ENCODE results near the gene NKAPD1. TPM values are rescaled to one million over a fixed set of nuclear protein-coding genes. Genes with fewer than 3 reads are reported as not detected.

NKAPD1 gene
- total and polyA plus RNA-seq, 2 donors, result 23.3 to 27.0 TPM

DNA sequence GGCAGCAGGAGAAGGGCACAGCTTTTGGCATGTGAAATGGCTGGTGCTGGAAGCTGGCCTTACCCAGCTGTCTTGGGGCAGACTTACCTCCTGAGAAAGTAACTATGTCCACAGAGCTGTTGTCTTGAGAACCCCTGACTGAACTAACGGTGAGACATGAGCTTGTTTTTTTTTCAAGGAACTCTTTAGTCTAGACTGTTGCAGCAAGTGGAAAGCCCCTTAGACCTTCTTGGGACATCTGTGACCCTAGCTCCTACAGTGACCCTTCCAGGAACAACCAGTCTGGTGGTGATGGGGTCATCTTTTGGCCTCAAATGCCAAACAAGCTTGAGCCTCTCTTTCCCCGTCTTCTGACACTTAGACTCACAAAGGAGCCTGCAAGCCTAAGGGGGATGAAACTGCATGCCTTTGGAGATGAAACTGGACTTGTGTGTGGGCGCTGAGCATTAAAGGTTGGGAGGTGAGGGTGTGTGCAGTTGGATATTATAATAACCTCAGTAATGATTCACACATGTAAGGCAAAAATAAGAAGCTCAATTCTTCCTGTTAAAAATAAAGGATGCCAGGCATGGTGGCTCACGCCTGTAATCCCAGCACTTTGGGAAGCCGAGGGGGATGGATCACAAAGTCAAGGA lies 48.0 kb downstream of the NKAPD1 start:
- H3K4me1 ChIP-seq (ENCODE audit: control insufficient read depth in 2 of 2, insufficient read depth in 2 of 2, low read length in 2 of 2), result no peaks in the 10 kb centered on the region
- H3K9me3 ChIP-seq (ENCODE audit: control insufficient read depth in 2 of 2, insufficient read depth in 1 of 2, low read length in 1 of 2), result no peaks in the 10 kb centered on the region
- WGBS, result 96% methylated on average over 5 of the region's 5 CpGs
- DNase-seq (ENCODE audit: low read depth in 6 of 9, low spot score in 9 of 9), result no peak
- H3K36me3 ChIP-seq (ENCODE audit: control insufficient read depth in 2 of 2, insufficient read depth in 2 of 2, low read length in 1 of 2), result peaks cover 0 to 5% of the 10 kb centered on the region in 2 donors
- H3K4me3 ChIP-seq (ENCODE audit: low read length in 2 of 2), result no peak overlapping the region
- no peak overlapping the region for H3K27ac ChIP-seq (ENCODE audit: low read depth in 1 of 2, low read length in 1 of 2)
- H3K27me3 ChIP-seq (ENCODE audit: control insufficient read depth in 2 of 2, insufficient read depth in 1 of 2, low read length in 1 of 2), result no peaks in the 10 kb centered on the region

DNA sequence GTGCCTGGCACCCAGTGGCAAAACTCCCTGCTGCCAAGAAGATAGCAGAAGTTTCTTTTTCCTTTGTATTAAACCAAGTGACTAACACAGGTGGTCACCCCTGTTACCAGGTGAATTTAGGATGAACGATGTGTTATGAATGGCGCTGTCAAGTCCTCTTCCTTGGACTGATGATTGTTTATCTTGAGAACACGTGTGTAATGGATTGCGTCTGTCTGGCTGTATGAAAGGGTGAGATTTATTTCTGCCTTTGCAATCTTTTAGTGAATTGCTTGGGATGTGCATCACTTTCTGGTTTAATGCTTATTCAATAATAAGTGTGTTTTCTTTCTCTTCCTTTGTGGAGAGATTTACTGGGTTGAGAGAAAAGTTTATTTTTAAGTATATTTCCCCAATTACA lies 49.0 kb downstream of the NKAPD1 start:
- 92% methylated on average over 4 of the region's 4 CpGs for WGBS
- Histone ChIP-seq H3K9me3 (ENCODE audit: control insufficient read depth in 2 of 2, insufficient read depth in 1 of 2, low read length in 1 of 2) (no peaks in the 10 kb centered on the region), H3K4me3 (ENCODE audit: low read length in 2 of 2) (no peak overlapping the region), H3K36me3 (ENCODE audit: control insufficient read depth in 2 of 2, insufficient read depth in 2 of 2, low read length in 1 of 2) (peaks cover 0 to 5% of the 10 kb centered on the region in 2 donors), H3K27me3 (ENCODE audit: control insufficient read depth in 2 of 2, insufficient read depth in 1 of 2, low read length in 1 of 2) (no peaks in the 10 kb centered on the region), H3K27ac (ENCODE audit: low read depth in 1 of 2, low read length in 1 of 2) (no peak overlapping the region), H3K4me1 (ENCODE audit: control insufficient read depth in 2 of 2, insufficient read depth in 2 of 2, low read length in 2 of 2) (no peaks in the 10 kb centered on the region)
- no peak for DNase-seq (ENCODE audit: low read depth in 6 of 9, low spot score in 9 of 9)

DNA sequence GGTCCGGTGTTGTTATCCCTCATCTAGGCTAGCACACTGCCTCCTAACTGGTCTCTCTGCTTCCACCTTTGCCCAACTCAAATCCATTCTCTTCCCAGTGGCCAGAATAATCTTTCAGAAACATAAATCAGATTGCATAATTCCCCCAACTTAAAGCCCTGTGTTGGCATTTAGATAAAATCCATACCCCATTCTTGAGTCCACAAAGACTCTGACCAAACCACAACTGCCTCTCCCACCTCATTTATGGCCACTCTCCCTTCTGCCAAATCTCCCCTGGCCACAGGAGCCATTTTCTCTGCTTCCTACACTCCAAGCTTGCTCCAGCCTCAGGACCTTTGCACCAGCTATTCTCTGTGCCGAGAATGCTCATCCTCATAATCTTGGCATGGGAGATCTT lies 53.0 kb downstream of the NKAPD1 start:
- H3K36me3 ChIP-seq (ENCODE audit: control insufficient read depth in 2 of 2, insufficient read depth in 2 of 2, low read length in 1 of 2), result no peaks in the 10 kb centered on the region
- no peaks in the 10 kb centered on the region for H3K4me1 ChIP-seq (ENCODE audit: control insufficient read depth in 2 of 2, insufficient read depth in 2 of 2, low read length in 2 of 2)
- WGBS, result 98% methylated on average over 2 of the region's 2 CpGs
- H3K27ac ChIP-seq (ENCODE audit: low read depth in 1 of 2, low read length in 1 of 2), result no peak overlapping the region
- no peaks in the 10 kb centered on the region for H3K9me3 ChIP-seq (ENCODE audit: control insufficient read depth in 2 of 2, insufficient read depth in 1 of 2, low read length in 1 of 2)
- no peak overlapping the region for H3K4me3 ChIP-seq (ENCODE audit: low read length in 2 of 2)
- no peak for DNase-seq (ENCODE audit: low read depth in 6 of 9, low spot score in 9 of 9)
- H3K27me3 ChIP-seq (ENCODE audit: control insufficient read depth in 2 of 2, insufficient read depth in 1 of 2, low read length in 1 of 2), result no peaks in the 10 kb centered on the region

DNA sequence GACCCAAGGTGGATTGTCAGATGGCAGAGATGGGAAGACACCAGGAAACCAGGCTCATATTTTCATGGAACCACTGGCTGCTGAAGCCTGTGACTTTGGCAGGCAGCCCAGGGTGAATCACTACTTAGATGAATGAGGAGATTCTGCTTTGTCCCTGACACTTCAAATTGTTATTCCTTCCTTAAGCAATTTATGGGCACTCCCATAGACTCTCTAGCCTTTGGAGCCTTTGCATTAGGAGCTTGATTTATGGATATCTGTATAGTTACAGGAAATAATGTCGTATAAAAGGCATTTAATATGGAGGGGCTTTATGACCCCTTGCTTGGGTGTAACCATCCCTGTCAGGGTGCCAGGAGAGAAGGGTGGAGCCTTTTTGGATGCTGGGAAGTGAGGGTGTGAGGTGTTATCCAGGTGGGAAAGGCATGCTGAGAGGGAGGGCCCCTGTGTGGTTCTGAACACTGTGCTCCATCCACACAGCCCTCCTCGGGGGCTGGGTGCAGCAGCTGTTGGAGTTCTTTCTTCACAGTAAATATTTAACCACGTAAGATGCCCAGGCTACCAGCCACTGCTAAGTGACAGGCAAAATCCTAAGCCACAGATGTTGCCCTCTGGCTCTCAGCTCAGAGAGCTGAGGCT lies 54.5 kb downstream of the NKAPD1 start:
- DNase-seq (ENCODE audit: low read depth in 6 of 9, low spot score in 9 of 9), result no peak
- Histone ChIP-seq H3K36me3 (ENCODE audit: control insufficient read depth in 2 of 2, insufficient read depth in 2 of 2, low read length in 1 of 2) (no peaks in the 10 kb centered on the region), H3K27me3 (ENCODE audit: control insufficient read depth in 2 of 2, insufficient read depth in 1 of 2, low read length in 1 of 2) (no peaks in the 10 kb centered on the region), H3K27ac (ENCODE audit: low read depth in 1 of 2, low read length in 1 of 2) (no peak overlapping the region), H3K4me3 (ENCODE audit: low read length in 2 of 2) (no peak overlapping the region), H3K4me1 (ENCODE audit: control insufficient read depth in 2 of 2, insufficient read depth in 2 of 2, low read length in 2 of 2) (no peaks in the 10 kb centered on the region), H3K9me3 (ENCODE audit: control insufficient read depth in 2 of 2, insufficient read depth in 1 of 2, low read length in 1 of 2) (no peaks in the 10 kb centered on the region)
- 78% methylated on average over 3 of the region's 3 CpGs for WGBS

DNA sequence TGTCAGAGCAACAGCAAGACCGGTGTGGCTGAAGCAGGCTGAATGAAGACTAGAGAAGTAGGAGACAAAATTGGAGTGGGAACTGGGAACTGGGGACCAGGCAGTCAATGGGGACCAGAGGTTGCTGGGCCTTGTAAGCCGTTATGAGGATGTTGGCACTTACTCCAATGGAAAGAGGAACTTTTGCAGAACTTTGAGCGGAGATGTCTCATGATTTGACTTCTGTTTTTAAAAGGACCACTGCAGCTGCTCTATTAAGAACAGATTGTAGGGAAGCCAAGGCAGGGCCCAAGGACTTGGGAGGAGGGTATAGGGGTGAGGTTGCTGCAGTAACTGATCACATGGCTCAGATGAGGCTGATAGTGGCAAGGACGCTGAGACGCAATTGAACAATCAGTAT lies 55.6 kb downstream of the NKAPD1 start:
- H3K9me3 ChIP-seq (ENCODE audit: control insufficient read depth in 2 of 2, insufficient read depth in 1 of 2, low read length in 1 of 2), result no peaks in the 10 kb centered on the region
- 71% methylated on average over 5 of the region's 5 CpGs for WGBS
- H3K4me3 ChIP-seq (ENCODE audit: low read length in 2 of 2), result no peak overlapping the region
- H3K36me3 ChIP-seq (ENCODE audit: control insufficient read depth in 2 of 2, insufficient read depth in 2 of 2, low read length in 1 of 2), result no peaks in the 10 kb centered on the region
- peak in 1 of 9 donors; percentile 5 for DNase-seq (ENCODE audit: low read depth in 6 of 9, low spot score in 9 of 9)
- no peaks in the 10 kb centered on the region for H3K27me3 ChIP-seq (ENCODE audit: control insufficient read depth in 2 of 2, insufficient read depth in 1 of 2, low read length in 1 of 2)
- H3K4me1 ChIP-seq (ENCODE audit: control insufficient read depth in 2 of 2, insufficient read depth in 2 of 2, low read length in 2 of 2), result no peaks in the 10 kb centered on the region
- H3K27ac ChIP-seq (ENCODE audit: low read depth in 1 of 2, low read length in 1 of 2), result no peak overlapping the region

DNA sequence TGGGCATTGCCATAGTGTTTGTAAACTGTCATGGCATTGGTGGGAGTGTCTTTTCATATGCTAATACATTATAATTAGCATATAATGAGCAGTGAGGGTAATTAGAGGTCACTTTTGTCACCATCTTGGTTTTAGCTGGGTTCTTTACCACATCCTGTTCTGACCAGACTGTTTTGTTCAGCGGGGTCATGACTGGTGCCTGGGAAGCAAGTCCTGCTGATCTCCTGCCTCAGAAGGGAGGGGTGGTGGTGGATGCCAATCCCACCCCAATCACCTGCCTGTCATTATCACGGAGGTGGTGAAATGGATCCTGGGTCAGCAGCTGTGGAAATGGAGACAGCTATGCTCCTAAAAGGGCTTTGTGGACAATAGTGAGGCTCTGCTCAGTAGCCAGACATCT lies 58.6 kb downstream of the NKAPD1 start:
- Histone ChIP-seq H3K4me3 (ENCODE audit: low read length in 2 of 2) (no peak overlapping the region), H3K36me3 (ENCODE audit: control insufficient read depth in 2 of 2, insufficient read depth in 2 of 2, low read length in 1 of 2) (no peaks in the 10 kb centered on the region), H3K9me3 (ENCODE audit: control insufficient read depth in 2 of 2, insufficient read depth in 1 of 2, low read length in 1 of 2) (no peaks in the 10 kb centered on the region), H3K4me1 (ENCODE audit: control insufficient read depth in 2 of 2, insufficient read depth in 2 of 2, low read length in 2 of 2) (no peaks in the 10 kb centered on the region), H3K27ac (ENCODE audit: low read depth in 1 of 2, low read length in 1 of 2) (no peak overlapping the region), H3K27me3 (ENCODE audit: control insufficient read depth in 2 of 2, insufficient read depth in 1 of 2, low read length in 1 of 2) (no peaks in the 10 kb centered on the region)
- 75% methylated on average over 2 of the region's 2 CpGs for WGBS
- DNase-seq (ENCODE audit: low read depth in 6 of 9, low spot score in 9 of 9), result no peak

DNA sequence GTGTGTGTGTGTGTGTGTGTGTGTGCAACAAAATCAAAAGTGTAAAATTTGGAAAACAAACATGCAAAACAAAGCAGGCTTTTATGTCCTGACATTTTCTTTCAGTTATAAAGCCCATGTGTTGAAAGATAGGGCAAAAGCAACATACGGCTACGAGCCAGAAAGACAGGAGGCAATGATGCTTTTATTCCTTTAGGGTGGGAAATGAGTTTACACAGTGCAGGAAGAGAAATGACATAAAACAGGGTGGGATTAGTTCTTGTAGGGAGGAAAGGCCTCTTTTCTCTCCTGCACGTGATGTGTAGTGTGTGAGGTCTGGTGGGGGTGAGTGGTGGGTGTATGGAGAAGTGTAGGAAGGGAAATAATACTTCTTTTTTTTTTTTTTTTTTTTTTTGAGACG lies 60.4 kb downstream of the NKAPD1 start:
- no peaks in the 10 kb centered on the region for H3K27me3 ChIP-seq (ENCODE audit: control insufficient read depth in 2 of 2, insufficient read depth in 1 of 2, low read length in 1 of 2)
- H3K36me3 ChIP-seq (ENCODE audit: control insufficient read depth in 2 of 2, insufficient read depth in 2 of 2, low read length in 1 of 2), result no peaks in the 10 kb centered on the region
- no peaks in the 10 kb centered on the region for H3K4me1 ChIP-seq (ENCODE audit: control insufficient read depth in 2 of 2, insufficient read depth in 2 of 2, low read length in 2 of 2)
- WGBS, result 98% methylated on average over 3 of the region's 4 CpGs
- no peak overlapping the region for H3K4me3 ChIP-seq (ENCODE audit: low read length in 2 of 2)
- DNase-seq (ENCODE audit: low read depth in 6 of 9, low spot score in 9 of 9), result no peak
- H3K27ac ChIP-seq (ENCODE audit: low read depth in 1 of 2, low read length in 1 of 2), result no peak overlapping the region
- H3K9me3 ChIP-seq (ENCODE audit: control insufficient read depth in 2 of 2, insufficient read depth in 1 of 2, low read length in 1 of 2), result no peaks in the 10 kb centered on the region

Other genes starting within 250 kb of the NKAPD1 start
- 22.7 TPM for gene ALG9, start 202.7 kb upstream of the NKAPD1 start, total RNA-seq
- gene ALG9, start 202.7 kb upstream of the NKAPD1 start, polyA plus RNA-seq, result 31.0 TPM
- 3.7 TPM for gene FDXACB1, start 195.1 kb upstream of the NKAPD1 start, total RNA-seq
- 4.5 TPM for gene FDXACB1, start 195.1 kb upstream of the NKAPD1 start, polyA plus RNA-seq
- gene CFAP68, start 194.8 kb upstream of the NKAPD1 start, total RNA-seq, result 24.0 TPM
- 36.4 TPM for gene CFAP68, start 194.8 kb upstream of the NKAPD1 start, polyA plus RNA-seq
- 4.2 TPM for gene CRYAB, start 162.5 kb upstream of the NKAPD1 start, total RNA-seq
- 116 TPM for gene CRYAB, start 162.5 kb upstream of the NKAPD1 start, polyA plus RNA-seq
- gene HSPB2, start 161.6 kb upstream of the NKAPD1 start, total RNA-seq, result 0.19 TPM
- gene HSPB2, start 161.6 kb upstream of the NKAPD1 start, polyA plus RNA-seq, result 2.4 TPM
- gene C11orf52, start 155.4 kb upstream of the NKAPD1 start, total RNA-seq, result 1.3 TPM
- 3.6 TPM for gene C11orf52, start 155.4 kb upstream of the NKAPD1 start, polyA plus RNA-seq
- gene DIXDC1, start 137.0 kb upstream of the NKAPD1 start, total RNA-seq, result 2.8 TPM
- gene DIXDC1, start 137.0 kb upstream of the NKAPD1 start, polyA plus RNA-seq, result 2.8 TPM
- gene DLAT, start 48.9 kb upstream of the NKAPD1 start, total RNA-seq, result 28.8 TPM
- 13.3 TPM for gene DLAT, start 48.9 kb upstream of the NKAPD1 start, polyA plus RNA-seq
- gene PIH1D2, start 282 bp upstream of the NKAPD1 start, total RNA-seq, result 1.6 TPM
- gene PIH1D2, start 282 bp upstream of the NKAPD1 start, polyA plus RNA-seq, result 1.4 TPM
- 105 TPM for gene TIMM8B, start 12.5 kb downstream of the NKAPD1 start, total RNA-seq
- gene TIMM8B, start 12.5 kb downstream of the NKAPD1 start, polyA plus RNA-seq, result 81.6 TPM
- gene SDHD, start 12.6 kb downstream of the NKAPD1 start, total RNA-seq, result 95.1 TPM
- 132 TPM for gene SDHD, start 12.6 kb downstream of the NKAPD1 start, polyA plus RNA-seq
- gene IL18, start 89.8 kb downstream of the NKAPD1 start, total RNA-seq, result 7.3 TPM
- 22.4 TPM for gene IL18, start 89.8 kb downstream of the NKAPD1 start, polyA plus RNA-seq
- gene TEX12, start 93.1 kb downstream of the NKAPD1 start, total RNA-seq, result 0.09 TPM
- gene TEX12, start 93.1 kb downstream of the NKAPD1 start, polyA plus RNA-seq, result 0.37 TPM
- gene BCO2, start 101.2 kb downstream of the NKAPD1 start, total RNA-seq, result 1.4 TPM
- gene BCO2, start 101.2 kb downstream of the NKAPD1 start, polyA plus RNA-seq, result 5.5 TPM
- gene PTS, start 152.1 kb downstream of the NKAPD1 start, total RNA-seq, result 18.7 TPM
- 42.4 TPM for gene PTS, start 152.1 kb downstream of the NKAPD1 start, polyA plus RNA-seq
- gene PLET1, start 186.6 kb downstream of the NKAPD1 start, total RNA-seq, result 0.09 TPM
- 0.23 TPM for gene PLET1, start 186.6 kb downstream of the NKAPD1 start, polyA plus RNA-seq

All from thymus (tissue), 11 donors.